GM12878 (cell line): ENCODE results near the gene AK4. TPM values are rescaled to one million over a fixed set of nuclear protein-coding genes. Genes with fewer than 3 reads are reported as not detected.

ENCODE experiments used
- ATAC-seq: fragments of 200-7000 bp; cut with Tn5 transposase; 3 replicates; pipeline ENCODE4 v1.9.1; 2020; ENCODE audit warnings: mild to moderate bottlenecking, moderate library complexity
- BruUV-seq: library from RNA; stranded (reverse); fragments of 400-500 nt; replicated peaks from 2 replicates; lab custom pipeline; 2021; lab: Mats Ljungman, UMichigan
- CTCF ChIA-PET: fragments of 300-600 bp; sonication (Branson Sonifier 250); formaldehyde crosslinking; extraction: SDS; loops from one replicate; lab custom pipeline; 2021; ENCODE audit warnings: inconsistent platforms; lab: Yijun Ruan, JAX
- POLR2A ChIA-PET: fragments of 350-600 bp; formaldehyde crosslinking; extraction: SDS; loops from one replicate; lab custom pipeline; 2021; ENCODE audit warnings: inconsistent platforms; lab: Charles Lee
- RAD21 ChIA-PET: fragments of 300-600 bp; sonication (Branson Sonifier 250); formaldehyde crosslinking; loops from one replicate; lab custom pipeline; 2023; ENCODE audit warnings: antibody characterized with exemption; ENCODE audit not compliant: unreplicated experiment; lab: Charles Lee
- SMC1A ChIA-PET: fragments of 300-600 bp; sonication (Branson Sonifier 250); formaldehyde crosslinking; loops from one replicate; lab custom pipeline; 2023; ENCODE audit not compliant: unreplicated experiment, uncharacterized antibody; lab: Charles Lee
- DNase-seq: peaks from one replicate; pipeline ENCODE4 v3.0.0-alpha.2; 2011; ENCODE audit warnings: low read depth, low spot score
- FAIRE-seq: peaks from 3 replicates; lab custom pipeline; 2011; peaks lifted over from hg19 to GRCh38; lab: Jason Lieb, UNC
- H2AFZ ChIP-seq: 2 replicates; pipeline ENCODE4 v1.6.0; 2011; ENCODE audit warnings: low read depth, low read length, control low read depth; ENCODE audit not compliant: control insufficient read depth
- H3K27ac ChIP-seq: 2 replicates; pipeline ENCODE4 v1.5.1; 2011; ENCODE audit warnings: control low read depth; ENCODE audit not compliant: control insufficient read depth, insufficient read depth
- H3K27me3 ChIP-seq, 2 experiments: replicated peaks in 1 of 2; 2 replicates each; pipeline versions ENCODE4 v1.6.0 to v1.6.1; 2011; ENCODE audit warnings: low read length in 1 of 2; ENCODE audit not compliant: control insufficient read depth in 2 of 2, insufficient read depth in 2 of 2
- H3K36me3 ChIP-seq, 2 experiments: 2 replicates each; pipeline ENCODE4 v1.5.1; 2011; ENCODE audit warnings: low read length in 1 of 2; ENCODE audit not compliant: control insufficient read depth in 2 of 2, insufficient read depth in 2 of 2
- H3K4me1 ChIP-seq: 2 replicates; pipeline ENCODE4 v1.6.1; 2011; ENCODE audit warnings: mild to moderate bottlenecking, low read length, moderate library complexity, mixed read lengths; ENCODE audit not compliant: control insufficient read depth, insufficient read depth
- H3K4me2 ChIP-seq: 2 replicates; pipeline ENCODE4 v1.6.0; 2011; ENCODE audit warnings: control low read depth; ENCODE audit not compliant: control insufficient read depth, insufficient read depth
- H3K4me3 ChIP-seq: fragments of 200-600 bp; sonication (generic); 2 replicates; pipeline ENCODE4 v1.5.1; 2016
- H3K79me2 ChIP-seq: 2 replicates; pipeline ENCODE4 v1.6.0; 2011; ENCODE audit warnings: low read length; ENCODE audit not compliant: control insufficient read depth, insufficient read depth
- H3K9ac ChIP-seq: 2 replicates; pipeline ENCODE4 v1.8.0; 2011; ENCODE audit warnings: low read length, control low read depth, mixed read lengths; ENCODE audit not compliant: control insufficient read depth, insufficient read depth
- H3K9me3 ChIP-seq: replicated peaks from 3 replicates; pipeline ENCODE4 v1.5.1; 2011; ENCODE audit warnings: mild to moderate bottlenecking, low read length; ENCODE audit not compliant: control insufficient read depth, insufficient read depth
- H4K20me1 ChIP-seq: 2 replicates; pipeline ENCODE4 v1.6.0; 2011; ENCODE audit not compliant: control insufficient read depth, insufficient read depth
- BMI1 ChIP-seq: fragments of 450-650 bp; IDR thresholded peaks from 2 replicates; pipeline ENCODE4 v1.6.1; 2016; ENCODE audit warnings: mild to moderate bottlenecking, moderate library complexity, borderline replicate concordance
- CHD1 ChIP-seq: IDR thresholded peaks from 2 replicates; pipeline ENCODE4 v1.6.1; 2012; ENCODE audit warnings: low read depth, low read length, improper control_type of control experiment
- IRF4 ChIP-seq: IDR thresholded peaks from 2 replicates; pipeline ENCODE4 v1.6.1; 2011; ENCODE audit warnings: low read depth, low read length
- KDM1A ChIP-seq: fragments of 200-600 bp; sonication (generic); IDR thresholded peaks from 2 replicates; pipeline ENCODE4 v1.6.1; 2016; ENCODE audit warnings: borderline replicate concordance
- MTA2 ChIP-seq: fragments of 450-650 bp; IDR thresholded peaks from 2 replicates; pipeline ENCODE4 v1.6.1; 2016; ENCODE audit warnings: low read depth, mild to moderate bottlenecking, moderate library complexity
- NBN ChIP-seq: fragments of 450-650 bp; IDR thresholded peaks from 2 replicates; pipeline ENCODE4 v1.6.1; 2016
- PAX5 ChIP-seq: IDR thresholded peaks from 2 replicates; pipeline ENCODE4 v1.6.1; 2011; ENCODE audit warnings: low read depth, low read length, borderline replicate concordance
- PML ChIP-seq: IDR thresholded peaks from 2 replicates; pipeline ENCODE4 v1.6.1; 2012; ENCODE audit warnings: low read length, inconsistent platforms
- ZBTB33 ChIP-seq: fragments of 450-650 bp; IDR thresholded peaks from 2 replicates; pipeline ENCODE4 v1.6.1; 2017; ENCODE audit warnings: mild to moderate bottlenecking
- ZNF274 ChIP-seq: IDR thresholded peaks from one replicate; pipeline ENCODE4 v1.8.0; 2011; ENCODE audit not compliant: insufficient read length, insufficient read depth
- ZNF384 ChIP-seq: IDR thresholded peaks from 2 replicates; pipeline ENCODE4 v1.6.1; 2012; ENCODE audit warnings: low read depth, mild to moderate bottlenecking, low read length, improper control_type of control experiment, borderline replicate concordance
- WGBS: methylation state at CpG from one replicate; pipeline ENCODE4 v1.1.6; 2016; ENCODE audit warnings: low lambda C conversion rate; ENCODE audit not compliant: insufficient replicate concordance, insufficient coverage; ENCODE audit errors: missing lambda C conversion rate; 5-methylcytosine and 5-hydroxymethylcytosine counted together
- in situ Hi-C: fragments of 300-500 bp; cut with MboI; formaldehyde crosslinking; loops from 9 replicates; pipeline ENCODE4 v1.14.3; 2018; ENCODE audit warnings: mixed read lengths
- intact Hi-C: fragments of 100-400 bp; cut with micrococcal nuclease; formaldehyde crosslinking; loops from one replicate; pipeline ENCODE4 v1.14.2; 2022; ENCODE audit not compliant: unreplicated experiment
- polyA plus RNA-seq, 11 experiments: library from polyadenylated mRNA; depleted of rRNA in 4 of 11; unstranded in 6 of 11; stranded (reverse) in 5 of 11; fragments of >200 nt; fragmentation: Nextera tagmentation in 4 of 11; fragmentation: Illumina TruSeq in 1 of 11; extraction: Ambion mirVana in 4 of 11; extraction: Trizol in 1 of 11; gene quantifications; 1 replicate in 1 of 11; 2 replicates in 10 of 11; pipeline versions ENCODE4 v1.2.1 to v1.2.3, GENCODE V29; 2011 to 2016; ENCODE audit warnings: inconsistent platforms in 2 of 11, missing spikeins in 2 of 11, low read depth in 1 of 11
- total RNA-seq, 4 experiments: library from RNA; depleted of rRNA in 3 of 4; stranded (reverse); fragments of >200 nt in 3 of 4; fragmentation: Illumina TruSeq in 1 of 4; extraction: Trizol in 1 of 4; gene quantifications; 2 replicates each; pipeline versions ENCODE4 v1.2.1 to v1.2.3, GENCODE V29; 2013 to 2021
- TF ChIP-seq, protein P1 (sequence below), 3 experiments: IDR thresholded peaks in 2 of 3; conservative IDR thresholded peaks in 1 of 3; 2 replicates each; pipeline ENCODE4 v1.5.1; 2011; ENCODE audit warnings: low read depth in 3 of 3, low read length in 3 of 3, mild to moderate bottlenecking in 3 of 3, control low read depth in 2 of 3, moderate library complexity in 2 of 3, inconsistent platforms in 1 of 3, mixed read lengths in 1 of 3; ENCODE audit not compliant: control insufficient read depth in 2 of 3, insufficient read depth in 1 of 3; ENCODE audit errors: extremely low read depth in 1 of 3

Gene AK4
- total and polyA plus RNA-seq, 10 of the 15 experiments (the other 5 are each of a cell fraction or from before 2014, with no cell fraction given), result 23.9 to 161 (median 49.0) TPM

- TF ChIP-seq, protein P1, sequence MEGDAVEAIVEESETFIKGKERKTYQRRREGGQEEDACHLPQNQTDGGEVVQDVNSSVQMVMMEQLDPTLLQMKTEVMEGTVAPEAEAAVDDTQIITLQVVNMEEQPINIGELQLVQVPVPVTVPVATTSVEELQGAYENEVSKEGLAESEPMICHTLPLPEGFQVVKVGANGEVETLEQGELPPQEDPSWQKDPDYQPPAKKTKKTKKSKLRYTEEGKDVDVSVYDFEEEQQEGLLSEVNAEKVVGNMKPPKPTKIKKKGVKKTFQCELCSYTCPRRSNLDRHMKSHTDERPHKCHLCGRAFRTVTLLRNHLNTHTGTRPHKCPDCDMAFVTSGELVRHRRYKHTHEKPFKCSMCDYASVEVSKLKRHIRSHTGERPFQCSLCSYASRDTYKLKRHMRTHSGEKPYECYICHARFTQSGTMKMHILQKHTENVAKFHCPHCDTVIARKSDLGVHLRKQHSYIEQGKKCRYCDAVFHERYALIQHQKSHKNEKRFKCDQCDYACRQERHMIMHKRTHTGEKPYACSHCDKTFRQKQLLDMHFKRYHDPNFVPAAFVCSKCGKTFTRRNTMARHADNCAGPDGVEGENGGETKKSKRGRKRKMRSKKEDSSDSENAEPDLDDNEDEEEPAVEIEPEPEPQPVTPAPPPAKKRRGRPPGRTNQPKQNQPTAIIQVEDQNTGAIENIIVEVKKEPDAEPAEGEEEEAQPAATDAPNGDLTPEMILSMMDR (IDR thresholded peaks at IDR 0.05 in 2 of 3, conservative IDR thresholded peaks at IDR 0.05 in 1 of 3; ENCODE audit: control insufficient read depth in 2 of 3, extremely low read depth in 1 of 3, insufficient read depth in 1 of 3, low read depth in 3 of 3, low read length in 3 of 3), result no peak
- TF ChIP-seq, all 136 proteins: peak for 0
Measured at GRCh38 chr1:65263286-65263685, 115.3 kb downstream of the AK4 start (continued).

DNA sequence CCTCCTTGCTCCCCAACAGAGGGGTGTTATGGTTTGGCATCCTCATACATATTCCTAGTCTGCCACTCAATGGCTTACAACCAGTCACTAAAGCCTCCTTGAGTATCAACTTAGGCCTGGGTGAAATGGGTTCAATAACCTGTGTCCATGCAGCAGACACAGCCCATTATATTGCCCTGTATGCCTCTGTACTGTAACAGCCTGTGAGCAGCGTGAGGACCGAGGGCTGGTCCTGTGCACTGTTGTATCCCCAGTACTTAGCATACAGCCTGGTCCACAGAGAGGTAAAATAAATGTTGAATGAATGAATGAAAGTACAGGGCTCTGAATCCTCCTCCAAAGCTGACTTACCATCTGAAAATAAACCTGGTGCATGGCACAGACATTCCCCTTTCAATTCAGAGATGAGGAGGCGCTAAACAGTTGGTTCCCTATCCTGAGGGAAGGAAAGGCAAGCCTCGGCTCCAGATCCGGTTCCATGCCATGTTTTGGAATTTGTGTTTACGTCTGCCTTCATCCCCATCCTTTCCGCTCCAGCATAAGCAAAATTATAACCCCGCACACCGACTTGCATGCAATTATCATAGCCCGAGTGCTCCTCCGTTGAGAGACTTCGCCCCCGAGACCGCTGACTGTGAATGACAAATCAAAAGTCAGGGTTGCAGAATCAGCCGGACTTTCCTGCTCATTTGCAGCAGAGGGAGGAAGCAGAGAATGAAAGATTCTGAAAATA, 116.4 kb downstream of the AK4 start:
- H3K4me3 ChIP-seq, result no peak overlapping the region
- H3K4me2 ChIP-seq, result peak overlapping the region; percentile 22; the same call in 1 of the 2 replicates

More for the DNA sequence above, 116.4 kb downstream of the AK4 start:
- ChIA-PET RAD21 (no interaction called here), CTCF (interaction anchor here (0.7 kb wide), 1 partner anchor 56 kb away, joined by 3 read pairs; no protein-coding TSS in a partner anchor), SMC1A (no interaction called here), POLR2A (no interaction called here)
- in situ Hi-C loops (no loop called here), intact Hi-C loops (no loop called here)
- Histone ChIP-seq H3K9ac (no peak overlapping the region), H3K27ac (no peak overlapping the region), H3K9me3 (no peaks in the 10 kb centered on the region), H4K20me1 (no peaks in the 10 kb centered on the region), H3K36me3 (no peaks in the 10 kb centered on the region), H3K79me2 (no peaks in the 10 kb centered on the region), H3K4me1 (no peaks in the 10 kb centered on the region; the same call in none of the 2 replicates), H2AFZ (no peak overlapping the region), H3K27me3 (peaks cover 0 to 2% of the 10 kb centered on the region in 2 experiments; a peak in 2 of 4 replicates)
- 60% methylated on average over 15 of the region's 15 CpGs for WGBS
- DNase-seq (no peak), FAIRE-seq (no peak), ATAC-seq (no peak)
- TF ChIP-seq ZNF274 (no peak), BMI1 (no peak), NBN (no peak), PML (no peak), PAX5 (no peak), IRF4 (no peak), MTA2 (no peak), ZBTB33 (no peak), ZNF384 (no peak), KDM1A (no peak), CHD1 (no peak)
- no TSS peak for BruUV-seq
